Measurements from ENCODE around the gene SAE1.

SAE1 gene

DNA sequence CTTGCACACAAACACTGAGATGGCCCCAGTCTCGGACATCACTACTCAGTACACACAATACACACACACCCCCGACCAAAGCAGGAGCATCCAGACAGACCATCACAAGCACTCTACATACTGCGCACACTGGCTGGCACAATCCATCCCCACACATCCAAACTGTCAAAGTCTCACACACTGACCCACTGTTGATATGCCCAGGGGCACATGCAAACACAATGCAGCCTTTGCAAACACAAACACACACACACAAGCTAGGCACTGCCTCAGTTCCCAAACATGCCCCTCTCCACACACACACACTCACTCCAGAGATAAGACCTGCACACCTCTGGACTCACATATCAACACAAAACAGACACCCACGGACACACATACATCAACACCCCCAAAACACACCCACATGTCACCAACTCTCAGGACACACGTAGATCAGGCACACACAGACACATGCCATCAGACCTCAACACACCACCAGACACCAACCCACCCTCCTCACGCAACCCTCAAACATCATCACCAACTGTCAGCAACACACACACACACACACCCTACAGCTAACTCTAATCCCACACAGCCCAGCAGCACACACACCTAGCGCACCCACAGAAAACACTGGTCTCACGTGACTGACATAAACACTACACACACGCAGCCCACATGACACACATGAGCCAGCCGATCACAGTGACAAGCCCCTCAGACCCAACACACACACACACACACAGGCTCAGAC is 98.5 kb downstream of the SAE1 start:
- peak overlapping the region; percentile 92 for H3K4me2 ChIP-seq (ENCODE audit: insufficient read depth, low read length)
- H3K79me2 ChIP-seq (ENCODE audit: insufficient read depth, low read length): no peaks in the 10 kb centered on the region
- H2AFZ ChIP-seq (ENCODE audit: low read depth, low read length): no peak overlapping the region
- H3K4me1 ChIP-seq (ENCODE audit: insufficient read depth, low read length): peaks cover 68% of the 10 kb centered on the region
- peaks cover 32% of the 10 kb centered on the region for H4K20me1 ChIP-seq (ENCODE audit: insufficient read depth, low read length)
- peak overlapping the region; percentile 73; the same call in 1 of the 2 replicates for H3K9ac ChIP-seq (ENCODE audit: low read depth, low read length)
- no peaks in the 10 kb centered on the region for H3K9me3 ChIP-seq (ENCODE audit: insufficient read depth, low read length, severe bottlenecking)
- peak overlapping the region in 1 of 2 experiments; percentile 72; a peak in 2 of 4 replicates for H3K4me3 ChIP-seq (ENCODE audit: low read depth in 1 of 2, low read length in 2 of 2)
- TF ChIP-seq EZH2 (IDR thresholded peaks at IDR 0.05; ENCODE audit: borderline replicate concordance, low read depth, low read length, severe bottlenecking): no peak
- TF ChIP-seq, protein P1, sequence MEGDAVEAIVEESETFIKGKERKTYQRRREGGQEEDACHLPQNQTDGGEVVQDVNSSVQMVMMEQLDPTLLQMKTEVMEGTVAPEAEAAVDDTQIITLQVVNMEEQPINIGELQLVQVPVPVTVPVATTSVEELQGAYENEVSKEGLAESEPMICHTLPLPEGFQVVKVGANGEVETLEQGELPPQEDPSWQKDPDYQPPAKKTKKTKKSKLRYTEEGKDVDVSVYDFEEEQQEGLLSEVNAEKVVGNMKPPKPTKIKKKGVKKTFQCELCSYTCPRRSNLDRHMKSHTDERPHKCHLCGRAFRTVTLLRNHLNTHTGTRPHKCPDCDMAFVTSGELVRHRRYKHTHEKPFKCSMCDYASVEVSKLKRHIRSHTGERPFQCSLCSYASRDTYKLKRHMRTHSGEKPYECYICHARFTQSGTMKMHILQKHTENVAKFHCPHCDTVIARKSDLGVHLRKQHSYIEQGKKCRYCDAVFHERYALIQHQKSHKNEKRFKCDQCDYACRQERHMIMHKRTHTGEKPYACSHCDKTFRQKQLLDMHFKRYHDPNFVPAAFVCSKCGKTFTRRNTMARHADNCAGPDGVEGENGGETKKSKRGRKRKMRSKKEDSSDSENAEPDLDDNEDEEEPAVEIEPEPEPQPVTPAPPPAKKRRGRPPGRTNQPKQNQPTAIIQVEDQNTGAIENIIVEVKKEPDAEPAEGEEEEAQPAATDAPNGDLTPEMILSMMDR (IDR thresholded peaks at IDR 0.05; ENCODE audit: borderline replicate concordance, extremely low read depth, low read length, poor library complexity, severe bottlenecking): no peak
- ATAC-seq (ENCODE audit: insufficient read depth, low read depth) (no peak), DNase-seq (peak; percentile 33)
- no peaks in the 10 kb centered on the region for H3K27me3 ChIP-seq (ENCODE audit: insufficient read depth, low read length, poor library complexity)
- no peaks in the 10 kb centered on the region for H3K36me3 ChIP-seq (ENCODE audit: insufficient read depth, low read length)
- no peak overlapping the region for H3K27ac ChIP-seq (ENCODE audit: low read length)

- no peak for ATAC-seq (ENCODE audit: insufficient read depth, low read depth)
- Histone ChIP-seq H3K79me2 (ENCODE audit: insufficient read depth, low read length) (no peaks in the 10 kb centered on the region), H3K4me1 (ENCODE audit: insufficient read depth, low read length) (peaks cover 68% of the 10 kb centered on the region), H3K4me2 (ENCODE audit: insufficient read depth, low read length) (peak overlapping the region; percentile 92), H4K20me1 (ENCODE audit: insufficient read depth, low read length) (peaks cover 32% of the 10 kb centered on the region), H3K27me3 (ENCODE audit: insufficient read depth, low read length, poor library complexity) (no peaks in the 10 kb centered on the region), H2AFZ (ENCODE audit: low read depth, low read length) (no peak overlapping the region; the same call in 1 of the 2 replicates), H3K9ac (ENCODE audit: low read depth, low read length) (peak overlapping the region; percentile 73), H3K27ac (ENCODE audit: low read length) (peak overlapping the region; percentile 54), H3K36me3 (ENCODE audit: insufficient read depth, low read length) (no peaks in the 10 kb centered on the region), H3K4me3 (ENCODE audit: low read depth in 1 of 2, low read length in 2 of 2) (peak overlapping the region; percentile 10 to 72; a peak in 3 of 4 replicates), H3K9me3 (ENCODE audit: insufficient read depth, low read length, severe bottlenecking) (no peaks in the 10 kb centered on the region)
- TF ChIP-seq, protein P1 (IDR thresholded peaks at IDR 0.05; ENCODE audit: borderline replicate concordance, extremely low read depth, low read length, poor library complexity, severe bottlenecking): no peak
- TF ChIP-seq EZH2 (IDR thresholded peaks at IDR 0.05; ENCODE audit: borderline replicate concordance, low read depth, low read length, severe bottlenecking): no peak
- peak; percentile 32 for DNase-seq
Observed at GRCh38 chr19:47229676-47230053, 99.0 kb downstream of the SAE1 start.

GRCh38 chr19:47230054-47230920 is 99.7 kb downstream of the SAE1 start:
- Histone ChIP-seq H3K27ac (ENCODE audit: low read length) (peak overlapping the region; percentile 70), H3K27me3 (ENCODE audit: insufficient read depth, low read length, poor library complexity) (no peaks in the 10 kb centered on the region), H3K4me1 (ENCODE audit: insufficient read depth, low read length) (peaks cover 65% of the 10 kb centered on the region), H3K4me2 (ENCODE audit: insufficient read depth, low read length) (peak overlapping the region; percentile 92), H3K9me3 (ENCODE audit: insufficient read depth, low read length, severe bottlenecking) (no peaks in the 10 kb centered on the region), H3K4me3 (ENCODE audit: low read depth in 1 of 2, low read length in 2 of 2) (peak overlapping the region; percentile 52 to 72), H3K79me2 (ENCODE audit: insufficient read depth, low read length) (no peaks in the 10 kb centered on the region), H3K36me3 (ENCODE audit: insufficient read depth, low read length) (no peaks in the 10 kb centered on the region), H4K20me1 (ENCODE audit: insufficient read depth, low read length) (peaks cover 32% of the 10 kb centered on the region), H2AFZ (ENCODE audit: low read depth, low read length) (peak overlapping the region; percentile 65), H3K9ac (ENCODE audit: low read depth, low read length) (peak overlapping the region; percentile 73)
- DNase-seq (peak; percentile 81), ATAC-seq (ENCODE audit: insufficient read depth, low read depth) (peak; percentile 14)
- TF ChIP-seq, protein P1 (IDR thresholded peaks at IDR 0.05; ENCODE audit: borderline replicate concordance, extremely low read depth, low read length, poor library complexity, severe bottlenecking): peak; percentile 80
- no peak for TF ChIP-seq EZH2 (IDR thresholded peaks at IDR 0.05; ENCODE audit: borderline replicate concordance, low read depth, low read length, severe bottlenecking)

Measured in DND-41 (cell line).